Suprapubic skin (tissue), 4 donors: ENCODE data around the gene KHDRBS1. TPM values are rescaled to one million over a fixed set of nuclear protein-coding genes. Genes with fewer than 3 reads are reported as not detected.

Source experiments
- DNase-seq, 2 donors: peaks; one replicate each; pipeline ENCODE4 v3.0.0-alpha.2; 2019; ENCODE audit warnings: low spot score in 2 of 2
- H3K27ac ChIP-seq: fragments of 200-600 bp; sonication (generic); one replicate; pipeline ENCODE4 v1.5.1; 2019
- H3K27me3 ChIP-seq: fragments of 200-600 bp; sonication (generic); one replicate; pipeline ENCODE4 v1.5.1; 2019
- H3K36me3 ChIP-seq: fragments of 200-600 bp; sonication (generic); one replicate; pipeline ENCODE4 v1.5.1; 2019
- H3K4me1 ChIP-seq: fragments of 200-600 bp; sonication (generic); one replicate; pipeline ENCODE4 v1.5.1; 2019
- H3K4me3 ChIP-seq: fragments of 200-600 bp; sonication (generic); one replicate; pipeline ENCODE4 v1.5.1; 2019; ENCODE audit warnings: mild to moderate bottlenecking
- H3K9me3 ChIP-seq: fragments of 200-600 bp; sonication (generic); one replicate; pipeline ENCODE4 v1.5.1; 2019
- CTCF ChIP-seq, 2 donors: fragments of 200-600 bp in 1 of 2; fragments of 450-650 bp in 1 of 2; sonication (generic) in 1 of 2; IDR thresholded peaks; one replicate each; pipeline ENCODE4 v1.5.1; 2016 to 2019; ENCODE audit warnings: antibody characterized with exemption in 2 of 2, mild to moderate bottlenecking in 1 of 2, moderate library complexity in 1 of 2
- EP300 ChIP-seq: sonication (generic); formaldehyde crosslinking; IDR thresholded peaks from one replicate; pipeline ENCODE4 v1.6.1; 2017; ENCODE audit warnings: antibody characterized with exemption
- POLR2A ChIP-seq, 2 donors: fragments of 450-650 bp; IDR thresholded peaks; one replicate each; pipeline ENCODE4 v1.6.1; 2017; ENCODE audit warnings: antibody characterized with exemption in 2 of 2, mild to moderate bottlenecking in 2 of 2, moderate library complexity in 2 of 2
- POLR2AphosphoS5 ChIP-seq, 3 donors: sonication (generic); formaldehyde crosslinking; IDR thresholded peaks; one replicate each; pipeline ENCODE4 v1.6.1; 2017; ENCODE audit warnings: antibody characterized with exemption in 3 of 3
- WGBS: methylation state at CpG from one replicate; pipeline ENCODE4 v1.1.5; 2018; 5-methylcytosine and 5-hydroxymethylcytosine counted together
- total RNA-seq, 4 donors: library from RNA; depleted of rRNA; stranded (reverse); fragments of >200 nt; gene quantifications; one replicate each; pipeline ENCODE4 v1.1.0, GENCODE V29; 2016

Gene KHDRBS1
- total RNA-seq, 4 donors from 2014 or later: 57.2 to 85.2 (median 64.3) TPM

DNA sequence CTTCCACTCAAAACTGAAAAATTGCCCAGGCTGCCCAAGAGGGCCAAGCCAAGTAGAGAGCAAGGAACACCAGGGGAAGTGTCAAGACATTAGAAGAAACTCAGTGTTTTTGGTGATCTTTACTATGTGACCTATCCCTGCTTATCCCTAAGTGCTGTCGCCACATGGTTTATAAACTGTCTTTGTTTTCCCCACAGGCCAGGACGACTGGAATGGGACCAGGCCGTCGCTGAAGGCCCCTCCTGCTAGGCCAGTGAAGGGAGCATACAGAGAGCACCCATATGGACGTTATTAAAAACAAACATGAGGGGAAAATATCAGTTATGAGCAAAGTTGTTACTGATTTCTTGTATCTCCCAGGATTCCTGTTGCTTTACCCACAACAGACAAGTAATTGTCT lies 28.7 kb downstream of the KHDRBS1 start:
- DNase-seq: no peak
- Histone ChIP-seq H3K9me3 (no peaks in the 10 kb centered on the region), H3K27ac (no peak overlapping the region), H3K36me3 (no peaks in the 10 kb centered on the region), H3K4me1 (no peaks in the 10 kb centered on the region), H3K27me3 (no peaks in the 10 kb centered on the region), H3K4me3 (no peak overlapping the region)
- 59% methylated on average over 5 of the region's 5 CpGs for WGBS
- TF ChIP-seq EP300 (no peak), POLR2AphosphoS5 (IDR thresholded peaks at IDR 0.05) (no peak), CTCF (IDR thresholded peaks at IDR 0.05) (no peak), POLR2A (IDR thresholded peaks at IDR 0.05) (no peak)

DNA sequence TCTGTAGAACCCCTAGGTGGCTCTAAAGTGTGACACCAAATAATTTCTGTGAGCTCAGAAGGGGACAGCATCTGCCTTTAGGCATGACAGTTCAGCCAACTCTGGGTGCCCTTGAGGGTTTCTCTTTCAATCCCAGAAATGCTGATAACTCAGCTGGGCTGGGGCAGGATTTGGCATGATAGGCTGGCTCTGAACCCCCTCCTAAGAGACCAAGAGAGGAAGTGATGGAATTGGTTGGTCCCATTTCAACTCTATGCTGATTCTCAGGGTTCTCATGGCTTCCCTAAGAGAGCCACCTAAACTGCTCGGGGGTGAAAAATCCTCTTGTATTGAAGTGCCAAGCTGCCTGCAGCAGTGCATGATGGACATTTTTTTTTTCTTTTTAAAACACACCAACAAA lies 30.6 kb downstream of the KHDRBS1 start:
- Histone ChIP-seq H3K4me1 (no peaks in the 10 kb centered on the region), H3K27me3 (no peaks in the 10 kb centered on the region), H3K4me3 (no peak overlapping the region), H3K36me3 (no peaks in the 10 kb centered on the region), H3K27ac (no peak overlapping the region), H3K9me3 (no peaks in the 10 kb centered on the region)
- DNase-seq: no peak
- TF ChIP-seq CTCF (IDR thresholded peaks at IDR 0.05): no peak
- TF ChIP-seq EP300: no peak
- no peak for TF ChIP-seq POLR2AphosphoS5 (IDR thresholded peaks at IDR 0.05)
- 100% methylated on average over 1 of the region's 1 CpG for WGBS

DNA sequence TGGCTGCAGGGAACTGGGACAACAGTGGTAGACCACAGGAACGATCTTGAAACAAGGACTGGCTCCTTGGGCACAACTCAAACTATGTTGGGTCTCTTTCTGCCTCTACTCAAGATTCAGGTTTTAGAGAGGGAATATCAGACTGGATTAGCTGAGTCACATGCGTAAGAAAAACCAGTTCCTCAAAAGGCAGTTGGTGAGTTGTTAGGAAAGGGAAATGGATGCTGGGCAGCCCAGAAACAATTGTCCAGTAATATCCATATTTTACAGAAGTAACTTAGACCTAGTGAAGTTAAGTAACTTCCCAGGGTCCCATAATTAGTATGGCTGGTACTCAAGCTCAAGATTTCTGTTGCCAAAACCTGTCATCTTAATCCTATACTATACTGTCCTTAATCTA lies 32.1 kb downstream of the KHDRBS1 start:
- H3K36me3 ChIP-seq: peaks cover 8% of the 10 kb centered on the region
- no peaks in the 10 kb centered on the region for H3K4me1 ChIP-seq
- no peaks in the 10 kb centered on the region for H3K9me3 ChIP-seq
- H3K4me3 ChIP-seq: no peak overlapping the region
- no peaks in the 10 kb centered on the region for H3K27me3 ChIP-seq
- H3K27ac ChIP-seq: no peak overlapping the region
- no peak for DNase-seq
- TF ChIP-seq POLR2AphosphoS5 (IDR thresholded peaks at IDR 0.05) (no peak), CTCF (IDR thresholded peaks at IDR 0.05) (no peak), POLR2A (IDR thresholded peaks at IDR 0.05) (no peak), EP300 (no peak)
- 78% methylated on average over 2 of the region's 2 CpGs for WGBS

DNA sequence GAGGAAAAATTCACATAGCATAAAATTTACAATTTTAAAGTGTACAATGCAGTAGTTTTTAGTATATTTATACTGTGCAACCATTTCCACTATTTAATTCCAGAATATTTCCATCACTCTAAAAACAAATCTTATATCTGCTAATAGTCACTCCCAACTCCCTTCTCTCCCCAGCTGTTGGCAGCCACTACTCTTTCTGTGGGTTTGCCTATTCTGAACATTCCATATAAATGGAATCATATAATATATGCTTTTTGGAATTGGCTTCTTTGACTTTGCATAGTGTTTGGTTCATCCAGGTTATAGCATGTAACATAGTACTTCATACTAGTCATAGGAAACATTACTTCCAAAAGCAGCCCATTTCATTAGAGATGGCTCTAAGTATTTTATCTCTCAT lies 34.0 kb downstream of the KHDRBS1 start:
- H3K4me3 ChIP-seq: no peak overlapping the region
- H3K36me3 ChIP-seq: peaks cover 25% of the 10 kb centered on the region
- no peak overlapping the region for H3K27ac ChIP-seq
- no peak for DNase-seq
- H3K4me1 ChIP-seq: no peaks in the 10 kb centered on the region
- TF ChIP-seq POLR2AphosphoS5 (IDR thresholded peaks at IDR 0.05) (no peak), CTCF (IDR thresholded peaks at IDR 0.05) (no peak), EP300 (no peak), POLR2A (IDR thresholded peaks at IDR 0.05) (no peak)
- H3K27me3 ChIP-seq: no peaks in the 10 kb centered on the region
- H3K9me3 ChIP-seq: no peaks in the 10 kb centered on the region

GRCh38 chr1:32048440-32048839 lies 34.8 kb downstream of the KHDRBS1 start:
- no peak for TF ChIP-seq CTCF (IDR thresholded peaks at IDR 0.05)
- TF ChIP-seq EP300: no peak
- TF ChIP-seq POLR2A (IDR thresholded peaks at IDR 0.05): no peak
- TF ChIP-seq POLR2AphosphoS5 (IDR thresholded peaks at IDR 0.05): no peak
- no peak for DNase-seq
- Histone ChIP-seq H3K4me1 (no peaks in the 10 kb centered on the region), H3K36me3 (peaks cover 32% of the 10 kb centered on the region), H3K9me3 (no peaks in the 10 kb centered on the region), H3K4me3 (no peak overlapping the region), H3K27ac (no peak overlapping the region), H3K27me3 (no peaks in the 10 kb centered on the region)
- 69% methylated on average over 2 of the region's 2 CpGs for WGBS
